ENCODE measurements around the gene KLC1. TPM values are rescaled to one million over a fixed set of nuclear protein-coding genes. Genes with fewer than 3 reads are reported as not detected.
"Not testable (repeated sequence)": the region's sequence is repeated elsewhere in the genome, so short reads cannot be mapped to it uniquely, and the experiment has no call there.

The KLC1 gene
- polyA plus RNA-seq, 1 donor: 118 TPM

GRCh38 chr14:103691655-103692054, 62.6 kb downstream of the KLC1 start:
- DNase-seq: not testable (repeated sequence)

DNA sequence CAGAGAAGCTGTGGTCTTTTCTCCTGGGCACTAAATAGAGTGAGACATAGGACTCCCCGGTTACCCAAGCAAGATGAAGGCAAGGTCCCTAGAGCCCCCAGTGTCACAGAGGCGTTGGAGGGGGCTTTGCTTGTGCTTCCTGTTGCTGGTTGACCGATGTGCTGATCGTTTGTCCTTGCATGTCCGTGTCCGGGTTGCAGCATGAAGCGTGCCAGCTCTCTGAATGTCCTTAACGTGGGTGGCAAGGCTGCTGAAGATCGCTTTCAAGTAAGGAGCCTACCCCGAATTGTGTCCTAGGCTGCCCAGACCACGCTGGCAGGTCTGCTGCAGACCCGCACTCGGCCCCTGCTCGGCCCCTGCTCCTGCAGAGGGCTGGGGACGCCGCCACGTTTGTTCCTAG, 63.1 kb downstream of the KLC1 start:
- DNase-seq: no peak

GRCh38 chr14:103692871-103693270, 63.9 kb downstream of the KLC1 start:
- no peak for DNase-seq

DNA sequence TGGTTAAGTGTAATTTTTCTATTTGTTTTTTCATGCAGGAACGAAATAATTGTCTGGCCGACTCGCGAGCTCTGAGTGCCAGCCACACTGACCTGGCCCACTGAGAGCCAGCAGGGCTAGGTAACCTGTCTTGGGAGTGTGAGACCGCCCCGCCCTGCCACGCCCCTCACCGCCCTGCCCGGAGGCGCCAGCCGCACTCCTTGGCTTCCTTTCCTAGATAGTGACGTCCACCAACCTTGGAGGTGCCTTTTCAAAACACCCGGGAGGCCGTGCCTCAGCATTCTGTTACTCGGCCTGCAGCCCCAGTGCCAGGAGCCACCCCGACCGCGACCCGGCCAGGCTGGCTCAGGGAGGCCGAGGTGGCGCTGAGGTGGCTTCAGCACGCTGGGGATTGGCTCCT, 64.5 kb downstream of the KLC1 start:
- DNase-seq: no peak

DNA sequence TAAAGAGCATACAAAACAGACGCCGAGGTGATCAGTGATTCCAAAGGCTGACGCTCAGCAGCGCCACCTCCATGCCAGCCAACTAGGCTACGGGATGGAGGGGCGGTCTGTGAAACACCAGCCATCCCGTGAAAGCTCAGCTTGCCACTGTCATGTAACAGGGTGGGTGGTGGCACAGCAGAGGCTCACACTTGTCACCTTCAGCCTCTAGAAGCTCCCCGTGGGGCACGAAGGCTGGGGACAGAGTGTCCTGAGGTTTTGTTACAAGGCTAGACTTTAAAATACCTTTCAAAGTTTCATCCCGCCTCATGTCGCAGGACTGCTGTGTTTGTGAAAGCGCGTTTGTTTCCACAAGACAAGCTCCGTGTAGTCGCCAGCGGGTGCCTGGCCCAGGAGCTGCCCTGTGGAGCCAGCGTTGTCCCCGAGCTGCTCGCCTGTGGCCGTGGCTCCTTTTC, 65.6 kb downstream of the KLC1 start:
- no peak for DNase-seq

- no peak for DNase-seq
Observed at GRCh38 chr14:103695296-103696069, 66.5 kb downstream of the KLC1 start.

- no peak for DNase-seq
Observed at GRCh38 chr14:103696070-103696402, 67.0 kb downstream of the KLC1 start.

- peak; percentile 71 for DNase-seq
Observed at GRCh38 chr14:103696466-103697071, 67.6 kb downstream of the KLC1 start.

- DNase-seq: no peak
Observed at GRCh38 chr14:103697206-103697602, 68.2 kb downstream of the KLC1 start.

DNA sequence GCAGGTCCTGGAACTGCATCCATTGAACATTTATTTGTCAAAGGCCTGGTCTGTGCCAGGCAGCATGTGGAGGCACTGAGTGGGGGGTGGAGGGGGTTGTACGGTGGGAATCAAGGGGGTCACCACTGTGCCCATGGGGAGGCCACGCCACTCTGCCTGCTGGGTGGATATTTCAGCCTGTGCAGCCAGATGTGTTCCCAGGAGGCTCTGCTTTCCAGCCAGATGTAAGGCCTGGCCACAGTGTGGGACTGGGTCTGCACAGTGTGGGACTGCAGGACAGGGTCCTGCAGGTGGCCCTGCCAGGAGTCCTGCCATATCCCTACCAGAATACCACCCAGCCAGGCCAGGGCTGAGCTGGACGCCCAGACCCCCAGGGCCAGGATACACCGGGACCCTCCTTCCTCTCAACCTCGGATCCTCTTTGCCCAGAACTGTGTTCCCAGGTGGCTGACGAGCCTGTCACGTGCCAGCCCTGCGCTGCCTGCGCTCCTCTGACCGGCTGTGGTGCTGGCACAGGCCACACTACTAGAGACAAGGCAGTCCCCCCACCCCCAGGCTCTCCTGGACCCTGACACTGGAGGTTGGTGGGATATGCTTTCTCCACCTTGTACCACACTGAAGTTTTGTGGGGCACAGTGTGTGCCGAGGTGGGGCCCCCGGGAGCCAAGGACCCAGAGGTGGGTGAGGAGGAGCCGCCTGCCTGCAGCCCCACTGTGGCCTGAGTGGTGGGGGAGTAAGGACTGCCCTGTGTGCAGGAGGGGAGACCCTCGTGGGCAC, 68.8 kb downstream of the KLC1 start:
- no peak for DNase-seq

DNA sequence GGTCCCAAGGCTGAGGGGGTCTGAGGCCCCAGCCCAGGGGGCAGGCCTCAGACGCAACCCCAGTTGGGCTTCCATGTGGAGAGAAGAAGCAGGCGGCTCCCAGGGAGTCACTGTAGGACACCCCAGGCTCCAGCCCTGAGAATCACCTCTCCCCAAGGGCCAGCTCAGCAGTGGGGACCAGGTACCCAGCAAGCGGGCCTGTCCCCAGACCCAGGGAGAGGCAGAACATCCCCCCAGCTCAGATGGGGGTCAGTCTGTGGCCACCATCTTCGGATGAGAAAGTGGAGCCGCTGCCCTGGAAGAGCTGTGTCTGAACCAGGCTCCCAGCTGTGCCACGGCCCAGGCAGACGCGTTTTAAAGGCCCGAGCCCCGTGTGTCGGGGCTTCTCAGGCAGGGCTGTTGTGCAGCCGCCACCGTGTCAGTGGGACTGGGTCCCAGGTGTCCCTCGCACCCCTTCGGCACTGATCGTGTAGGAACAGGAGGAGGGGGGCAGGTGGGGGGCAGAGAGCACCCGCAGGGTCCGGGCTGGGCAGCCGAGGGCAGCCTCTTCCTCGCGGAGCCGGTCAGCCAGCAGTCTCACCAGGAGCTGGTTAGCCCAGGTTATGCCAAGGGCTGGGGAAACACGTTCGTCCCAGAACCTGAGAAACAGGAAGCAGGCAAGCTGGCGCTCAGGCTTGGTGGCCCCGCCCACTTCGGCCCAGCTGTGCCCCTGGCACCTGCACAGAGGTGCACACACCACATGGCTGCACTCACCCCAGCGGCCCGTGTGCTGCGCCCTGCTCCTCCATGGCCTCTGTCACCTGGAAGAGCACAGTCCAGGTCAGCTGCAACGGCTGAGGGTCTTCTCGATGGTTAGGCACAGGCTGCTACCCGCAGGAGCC, 69.6 kb downstream of the KLC1 start:
- DNase-seq: no peak

DNA sequence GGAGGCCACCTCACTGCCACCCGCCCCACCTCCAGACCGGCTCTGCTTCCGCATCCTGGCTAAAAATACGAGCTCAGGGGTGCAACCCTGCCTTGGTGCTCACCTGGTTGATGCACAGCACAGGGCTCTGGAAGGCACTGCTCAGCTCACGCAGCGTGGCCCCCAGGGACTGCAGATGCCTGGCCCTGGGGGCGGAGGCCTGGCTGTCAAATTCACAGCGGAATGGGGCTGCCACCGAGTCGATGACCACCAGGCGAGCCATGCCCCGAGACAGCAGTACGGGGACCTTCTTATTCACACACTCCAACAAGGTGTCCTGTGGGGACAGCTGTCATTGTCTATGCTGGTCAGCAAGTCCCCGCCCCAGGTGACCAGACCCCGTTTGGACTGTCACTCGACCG, 70.2 kb downstream of the KLC1 start:
- DNase-seq: no peak

DNA sequence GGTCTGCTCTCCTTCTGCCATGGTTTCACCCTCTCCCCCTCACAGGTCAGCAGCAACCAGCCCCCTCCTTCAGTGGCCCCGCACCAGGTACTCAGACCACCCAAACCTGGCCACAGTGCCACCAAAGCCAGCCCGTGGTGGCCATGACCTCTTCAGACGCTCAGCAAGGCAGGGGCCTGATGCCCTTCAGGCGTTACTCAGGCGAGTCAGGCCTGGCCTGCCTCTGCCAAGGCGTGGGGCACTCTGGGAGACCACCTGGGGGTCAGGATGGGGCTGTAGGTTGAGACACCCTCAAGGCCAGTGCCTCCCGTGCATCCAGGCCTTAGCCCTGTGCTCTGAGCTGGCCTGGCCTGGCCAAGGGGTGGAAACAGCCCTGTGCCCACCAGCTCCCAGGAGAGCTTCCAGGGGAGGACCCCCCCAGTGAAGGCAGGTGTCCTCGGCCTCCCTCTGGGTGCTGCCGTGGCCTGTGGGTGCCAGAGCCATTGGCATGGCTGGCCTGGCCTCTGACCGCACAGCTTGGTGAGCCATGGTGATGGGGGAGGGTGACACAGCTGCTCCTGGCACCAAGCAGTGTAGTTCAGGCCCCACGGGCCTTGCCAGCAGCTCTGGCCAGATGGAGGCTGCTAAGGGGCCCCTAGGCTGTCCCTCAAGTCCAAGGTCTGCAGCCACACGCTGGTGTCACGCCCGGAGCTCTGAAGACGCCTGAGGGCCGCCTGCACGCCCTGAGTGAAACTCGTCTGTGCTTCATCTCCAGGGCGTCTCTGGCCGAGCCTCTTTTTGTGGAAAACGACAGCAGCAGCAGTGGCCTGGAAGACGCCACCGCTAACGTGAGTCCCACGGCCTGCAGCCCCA, 71.1 kb downstream of the KLC1 start:
- DNase-seq: no peak

DNA sequence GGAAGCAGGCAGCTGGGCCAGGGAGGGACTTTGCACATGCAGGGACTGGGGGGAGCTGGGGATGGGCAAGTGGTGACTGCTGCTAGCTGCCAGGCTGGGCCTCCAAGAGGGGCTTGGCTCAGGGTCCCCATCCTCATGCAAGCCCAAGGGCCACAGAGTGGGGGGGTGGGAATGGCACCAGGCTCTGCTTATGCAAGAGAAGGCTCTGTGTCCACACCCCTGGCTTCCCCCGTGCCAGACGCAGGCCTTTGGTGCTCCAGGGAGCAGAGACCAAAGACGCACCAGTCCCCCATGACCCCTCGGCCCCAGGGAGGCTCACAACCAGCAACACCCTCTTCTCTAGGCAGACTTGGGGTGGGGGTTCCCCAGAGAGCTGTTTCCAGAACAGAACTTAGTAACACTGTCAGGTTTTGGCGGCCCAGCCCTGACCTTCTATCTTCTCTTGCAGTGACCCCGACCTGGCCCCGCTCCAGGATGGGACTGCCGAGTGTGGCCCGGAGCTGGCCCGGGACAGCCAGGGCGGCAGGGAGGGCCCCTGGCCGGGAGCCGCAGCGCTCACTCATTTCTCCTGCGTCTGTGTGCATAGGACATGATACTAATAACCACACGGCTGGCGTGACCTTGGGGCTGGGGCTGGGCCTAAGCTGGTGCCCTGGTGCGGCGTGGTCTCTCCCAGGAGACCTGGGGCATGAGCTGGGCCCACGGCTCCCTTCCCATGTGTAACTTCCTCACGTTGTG, 71.9 kb downstream of the KLC1 start:
- no peak for DNase-seq

DNA sequence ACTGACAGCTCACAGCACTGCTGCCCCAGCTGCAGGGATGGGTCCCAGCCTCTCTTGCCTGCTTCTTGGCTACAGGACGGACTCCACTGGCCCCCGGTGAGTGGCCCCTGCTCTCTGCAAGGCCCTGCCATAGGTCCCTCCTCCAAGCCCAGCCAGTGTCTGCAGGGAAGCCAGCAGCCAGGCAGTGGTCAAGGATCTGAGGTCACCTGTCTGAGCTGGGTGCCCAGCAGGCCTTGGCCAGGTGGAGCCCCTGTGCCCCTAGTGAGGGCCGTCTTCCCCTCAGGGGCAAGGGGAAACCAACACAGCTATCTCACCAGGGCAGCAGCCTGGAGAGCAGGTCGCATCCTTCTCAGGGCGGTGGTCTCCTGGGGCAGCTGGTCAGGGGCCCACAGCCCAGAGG, 73.1 kb downstream of the KLC1 start:
- no peak for DNase-seq

- DNase-seq: no peak
Observed at GRCh38 chr14:103702497-103703432, 73.8 kb downstream of the KLC1 start.

- no peak for DNase-seq
Observed at GRCh38 chr14:103703433-103704385, 74.7 kb downstream of the KLC1 start.

GRCh38 chr14:103704708-103705107, 75.7 kb downstream of the KLC1 start:
- no peak for DNase-seq

DNA sequence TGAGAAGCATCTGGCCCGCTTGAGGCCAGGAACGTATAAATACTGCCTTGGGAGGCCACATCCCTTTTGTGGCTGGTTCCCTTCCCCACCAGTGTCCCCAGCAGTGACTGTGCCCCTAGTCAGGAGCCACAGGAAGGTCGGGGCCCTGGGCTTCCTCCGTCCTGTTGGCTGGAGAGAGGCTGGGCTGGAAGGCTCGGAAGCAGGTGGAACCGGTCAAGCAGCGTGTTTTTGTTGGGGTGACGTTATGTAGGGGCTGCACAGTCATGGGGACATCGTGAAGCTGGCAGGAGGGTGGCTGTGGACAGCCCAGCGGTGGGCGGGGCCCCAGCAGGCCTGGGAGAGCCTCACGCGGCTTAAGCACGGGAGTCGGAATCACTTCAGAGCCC, 76.1 kb downstream of the KLC1 start:
- no peak for DNase-seq
